A549 (cell line): ENCODE results near the gene DGLUCY.

Source experiments
- ESRRA ChIP-seq: fragments of 150-350 bp; IDR thresholded peaks from 2 replicates; pipeline ENCODE4 v1.6.1; 2014; ENCODE audit warnings: mild to moderate bottlenecking, low read length, borderline replicate concordance
- MAZ ChIP-seq: fragments of 150-350 bp; IDR thresholded peaks from 2 replicates; pipeline ENCODE4 v1.6.1; 2014; ENCODE audit warnings: antibody characterized with exemption, low read depth, low read length, borderline replicate concordance
- MYC ChIP-seq: IDR thresholded peaks from 2 replicates; pipeline ENCODE4 v1.6.1; 2012; ENCODE audit warnings: mild to moderate bottlenecking, inconsistent platforms, low read length, improper control_type of control experiment, borderline replicate concordance
- NR3C1 ChIP-seq: fragments of >200 bp; sonication (Bioruptor Twin); formaldehyde crosslinking; IDR thresholded peaks from 3 replicates; pipeline ENCODE4 v1.6.1; 2017
- SMC3 ChIP-seq: fragments of >200 bp; sonication (Bioruptor Twin); formaldehyde crosslinking; IDR thresholded peaks from 3 replicates; pipeline ENCODE4 v1.6.1; 2018; ENCODE audit warnings: inconsistent platforms
- TF ChIP-seq, protein P1 (sequence below): fragments of 200-600 bp; sonication (generic); IDR thresholded peaks from 2 replicates; pipeline ENCODE4 v1.6.1; 2016; ENCODE audit warnings: antibody characterized with exemption, mild to moderate bottlenecking, moderate library complexity
- TF ChIP-seq, protein P2 (sequence below): fragments of >200 bp; sonication (Bioruptor Twin); formaldehyde crosslinking; IDR thresholded peaks from 3 replicates; pipeline ENCODE4 v1.5.1; 2016

DNA sequence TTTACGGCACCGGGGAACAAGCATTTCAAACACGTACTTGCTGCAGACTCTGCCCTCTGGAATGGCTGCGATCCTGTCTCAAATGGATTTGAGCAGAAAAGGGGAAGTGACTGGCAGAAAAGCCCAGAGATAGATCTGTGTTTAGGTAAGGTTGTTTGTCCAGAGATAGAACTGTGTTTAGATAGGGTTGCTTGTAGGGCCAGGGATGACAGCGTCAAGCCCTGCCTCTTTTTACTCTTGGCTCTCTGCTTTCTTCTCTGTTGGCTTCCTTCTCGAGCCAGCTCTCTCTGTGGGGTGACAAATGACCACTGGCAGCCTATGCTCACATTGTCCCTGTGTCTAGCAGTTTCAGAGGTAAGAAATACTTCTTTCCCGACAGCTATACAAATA is 11.4 kb downstream of the DGLUCY start:
- no peak for TF ChIP-seq SMC3
- no peak for TF ChIP-seq NR3C1
- TF ChIP-seq, protein P1, sequence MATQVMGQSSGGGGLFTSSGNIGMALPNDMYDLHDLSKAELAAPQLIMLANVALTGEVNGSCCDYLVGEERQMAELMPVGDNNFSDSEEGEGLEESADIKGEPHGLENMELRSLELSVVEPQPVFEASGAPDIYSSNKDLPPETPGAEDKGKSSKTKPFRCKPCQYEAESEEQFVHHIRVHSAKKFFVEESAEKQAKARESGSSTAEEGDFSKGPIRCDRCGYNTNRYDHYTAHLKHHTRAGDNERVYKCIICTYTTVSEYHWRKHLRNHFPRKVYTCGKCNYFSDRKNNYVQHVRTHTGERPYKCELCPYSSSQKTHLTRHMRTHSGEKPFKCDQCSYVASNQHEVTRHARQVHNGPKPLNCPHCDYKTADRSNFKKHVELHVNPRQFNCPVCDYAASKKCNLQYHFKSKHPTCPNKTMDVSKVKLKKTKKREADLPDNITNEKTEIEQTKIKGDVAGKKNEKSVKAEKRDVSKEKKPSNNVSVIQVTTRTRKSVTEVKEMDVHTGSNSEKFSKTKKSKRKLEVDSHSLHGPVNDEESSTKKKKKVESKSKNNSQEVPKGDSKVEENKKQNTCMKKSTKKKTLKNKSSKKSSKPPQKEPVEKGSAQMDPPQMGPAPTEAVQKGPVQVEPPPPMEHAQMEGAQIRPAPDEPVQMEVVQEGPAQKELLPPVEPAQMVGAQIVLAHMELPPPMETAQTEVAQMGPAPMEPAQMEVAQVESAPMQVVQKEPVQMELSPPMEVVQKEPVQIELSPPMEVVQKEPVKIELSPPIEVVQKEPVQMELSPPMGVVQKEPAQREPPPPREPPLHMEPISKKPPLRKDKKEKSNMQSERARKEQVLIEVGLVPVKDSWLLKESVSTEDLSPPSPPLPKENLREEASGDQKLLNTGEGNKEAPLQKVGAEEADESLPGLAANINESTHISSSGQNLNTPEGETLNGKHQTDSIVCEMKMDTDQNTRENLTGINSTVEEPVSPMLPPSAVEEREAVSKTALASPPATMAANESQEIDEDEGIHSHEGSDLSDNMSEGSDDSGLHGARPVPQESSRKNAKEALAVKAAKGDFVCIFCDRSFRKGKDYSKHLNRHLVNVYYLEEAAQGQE = no peak
- TF ChIP-seq MYC = no peak
- TF ChIP-seq, protein P2, sequence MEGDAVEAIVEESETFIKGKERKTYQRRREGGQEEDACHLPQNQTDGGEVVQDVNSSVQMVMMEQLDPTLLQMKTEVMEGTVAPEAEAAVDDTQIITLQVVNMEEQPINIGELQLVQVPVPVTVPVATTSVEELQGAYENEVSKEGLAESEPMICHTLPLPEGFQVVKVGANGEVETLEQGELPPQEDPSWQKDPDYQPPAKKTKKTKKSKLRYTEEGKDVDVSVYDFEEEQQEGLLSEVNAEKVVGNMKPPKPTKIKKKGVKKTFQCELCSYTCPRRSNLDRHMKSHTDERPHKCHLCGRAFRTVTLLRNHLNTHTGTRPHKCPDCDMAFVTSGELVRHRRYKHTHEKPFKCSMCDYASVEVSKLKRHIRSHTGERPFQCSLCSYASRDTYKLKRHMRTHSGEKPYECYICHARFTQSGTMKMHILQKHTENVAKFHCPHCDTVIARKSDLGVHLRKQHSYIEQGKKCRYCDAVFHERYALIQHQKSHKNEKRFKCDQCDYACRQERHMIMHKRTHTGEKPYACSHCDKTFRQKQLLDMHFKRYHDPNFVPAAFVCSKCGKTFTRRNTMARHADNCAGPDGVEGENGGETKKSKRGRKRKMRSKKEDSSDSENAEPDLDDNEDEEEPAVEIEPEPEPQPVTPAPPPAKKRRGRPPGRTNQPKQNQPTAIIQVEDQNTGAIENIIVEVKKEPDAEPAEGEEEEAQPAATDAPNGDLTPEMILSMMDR = no peak
- no peak for TF ChIP-seq ESRRA
- no peak for TF ChIP-seq MAZ
